OCI-M2 (cell line): ENCODE results near the gene NTNG2.

Experiments
- DNase-seq: peaks from one replicate; lab custom pipeline; 2025; ENCODE audit not compliant: unreplicated experiment; lab: John Stamatoyannopoulos, UW

Gene NTNG2

GRCh38 chr9:132146039-132146438 is 15.8 kb upstream of the NTNG2 start:
- no peak for DNase-seq

DNA sequence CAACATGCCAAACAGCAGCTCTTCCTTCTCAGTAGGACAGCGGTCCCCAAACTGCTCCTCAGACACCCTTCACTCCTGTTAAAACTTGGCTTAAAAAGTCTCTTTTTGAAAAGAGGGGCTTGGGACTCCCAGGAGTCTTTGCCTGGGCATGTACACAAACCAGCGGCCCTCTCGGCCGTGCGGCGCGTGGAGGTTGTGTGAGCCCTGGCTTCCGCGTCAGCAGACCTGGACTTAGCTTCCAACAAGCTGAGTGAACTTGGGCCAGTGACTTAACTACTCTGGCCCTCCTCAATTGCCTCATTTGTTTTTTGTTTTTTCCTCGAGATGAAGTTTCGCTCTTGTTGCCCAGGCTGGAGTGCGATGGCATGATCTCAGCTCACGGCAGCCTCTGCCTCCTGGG is 15.3 kb upstream of the NTNG2 start:
- no peak for DNase-seq

GRCh38 chr9:132147331-132147730 is 14.5 kb upstream of the NTNG2 start:
- DNase-seq: no peak

DNA sequence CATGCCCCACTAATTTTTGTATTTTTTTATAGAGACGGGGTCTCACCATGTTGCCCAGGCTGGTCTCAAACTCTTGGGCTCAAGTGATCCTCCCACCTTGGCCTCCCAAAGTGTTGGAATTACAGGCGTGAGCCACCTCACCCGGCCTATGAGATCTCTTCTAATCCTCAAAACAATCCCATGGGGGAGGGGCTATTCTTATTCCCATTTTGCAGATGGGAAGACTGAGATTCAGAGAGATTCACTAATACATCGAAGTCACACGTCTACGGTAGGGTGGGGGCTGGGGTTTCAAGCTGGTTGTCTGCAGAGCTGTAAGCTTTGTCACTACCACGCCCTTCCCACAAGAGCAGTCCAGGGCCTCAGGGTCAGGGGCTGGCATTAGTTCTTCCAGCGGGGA is 14.0 kb upstream of the NTNG2 start:
- no peak for DNase-seq

DNA sequence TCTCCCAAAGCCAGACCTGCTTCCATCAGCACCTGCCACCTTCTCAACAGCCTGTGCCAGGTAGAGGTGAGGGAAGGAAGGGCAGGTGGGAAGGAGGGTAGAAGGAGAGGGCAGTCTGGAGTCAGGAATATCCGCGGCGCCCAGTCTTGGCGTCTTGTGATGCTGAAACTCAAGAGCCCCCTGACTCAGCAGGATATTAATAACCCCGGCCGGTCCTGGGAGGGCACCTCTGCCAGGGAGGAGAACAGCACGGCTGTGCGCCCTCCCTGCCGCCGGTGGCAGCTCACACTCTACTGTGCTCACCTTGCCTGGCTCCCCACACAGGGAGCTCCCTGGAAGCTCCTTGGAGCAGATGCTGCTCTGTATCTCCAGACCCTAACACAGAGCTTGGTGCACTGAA is 11.6 kb upstream of the NTNG2 start:
- no peak for DNase-seq

GRCh38 chr9:132151118-132151517 is 10.7 kb upstream of the NTNG2 start:
- DNase-seq: no peak

- DNase-seq: no peak
Observed at GRCh38 chr9:132152231-132152630, 9.6 kb upstream of the NTNG2 start.

GRCh38 chr9:132154863-132155567 is 6.8 kb upstream of the NTNG2 start:
- no peak for DNase-seq

DNA sequence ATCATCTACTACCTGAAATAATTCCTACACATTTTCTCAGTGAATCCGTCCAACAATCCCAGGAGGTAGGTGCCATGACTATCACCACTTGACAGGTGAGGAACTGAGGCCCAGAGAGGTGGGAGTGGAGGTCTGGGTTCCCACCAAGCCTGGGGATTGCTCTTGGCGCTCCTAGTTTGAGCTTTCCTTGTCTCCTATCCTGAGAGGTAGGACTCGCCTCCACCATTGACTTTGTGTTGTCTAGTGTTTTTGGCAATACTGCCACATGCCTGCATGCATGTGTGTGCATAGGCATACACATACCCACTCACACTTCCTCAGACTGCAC is 6.3 kb upstream of the NTNG2 start:
- no peak for DNase-seq

DNA sequence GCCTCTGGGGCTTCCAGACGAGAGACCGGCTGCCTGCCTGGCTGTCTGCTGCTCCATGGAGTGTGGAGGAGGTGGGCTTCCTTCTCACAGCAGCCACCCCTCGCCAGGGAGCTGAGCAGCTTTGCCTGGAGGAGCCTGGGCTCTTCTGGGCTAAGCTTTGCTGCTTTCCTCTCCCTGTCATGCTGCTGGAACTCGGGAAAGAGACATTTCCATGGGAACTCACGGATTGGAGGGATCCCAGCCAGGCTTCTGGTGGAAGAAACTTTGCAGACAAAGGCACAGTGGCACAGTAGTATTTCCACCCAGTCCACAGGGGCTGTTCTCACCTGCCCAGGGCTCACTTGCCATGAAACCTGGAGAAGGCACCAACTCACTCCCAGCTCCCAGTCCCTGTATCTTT is 5.6 kb upstream of the NTNG2 start:
- DNase-seq: no peak

DNA sequence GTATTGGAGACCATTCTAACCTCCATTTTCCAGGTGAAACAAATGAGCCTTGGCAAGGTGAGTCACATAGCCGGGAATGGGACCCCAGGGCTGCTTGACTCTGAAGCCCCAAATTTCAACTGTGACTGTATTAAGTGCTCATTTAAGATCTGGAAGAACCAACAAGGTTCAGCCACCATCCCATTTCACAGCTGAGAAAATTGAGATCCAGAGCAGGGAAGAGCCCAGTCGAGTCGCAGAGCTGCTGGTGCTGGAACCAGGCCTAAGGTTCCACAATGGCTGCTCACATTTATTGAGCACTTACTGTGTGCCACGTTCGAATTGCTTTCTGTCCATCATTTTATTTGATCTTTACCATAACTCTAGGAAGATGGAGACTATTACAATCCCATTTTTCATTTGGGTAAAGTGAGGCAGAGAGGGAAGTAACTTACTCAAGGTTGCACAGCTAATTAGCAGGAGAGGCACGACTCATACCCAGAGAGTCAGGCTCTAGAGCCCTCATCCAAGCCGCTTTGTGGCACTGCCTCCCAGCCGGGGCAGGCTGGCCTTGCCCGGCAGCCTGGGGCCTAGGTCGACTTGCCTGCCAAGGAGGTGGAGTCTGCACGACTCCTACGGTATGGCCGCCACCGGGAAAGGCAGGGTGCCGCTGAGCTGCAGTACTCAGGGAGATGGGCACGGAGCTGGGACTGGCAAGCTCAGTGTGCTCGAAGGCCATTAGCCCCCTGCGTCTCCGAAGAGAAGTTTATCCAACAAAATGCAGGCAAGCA is 4.3 kb upstream of the NTNG2 start:
- no peak for DNase-seq

DNA sequence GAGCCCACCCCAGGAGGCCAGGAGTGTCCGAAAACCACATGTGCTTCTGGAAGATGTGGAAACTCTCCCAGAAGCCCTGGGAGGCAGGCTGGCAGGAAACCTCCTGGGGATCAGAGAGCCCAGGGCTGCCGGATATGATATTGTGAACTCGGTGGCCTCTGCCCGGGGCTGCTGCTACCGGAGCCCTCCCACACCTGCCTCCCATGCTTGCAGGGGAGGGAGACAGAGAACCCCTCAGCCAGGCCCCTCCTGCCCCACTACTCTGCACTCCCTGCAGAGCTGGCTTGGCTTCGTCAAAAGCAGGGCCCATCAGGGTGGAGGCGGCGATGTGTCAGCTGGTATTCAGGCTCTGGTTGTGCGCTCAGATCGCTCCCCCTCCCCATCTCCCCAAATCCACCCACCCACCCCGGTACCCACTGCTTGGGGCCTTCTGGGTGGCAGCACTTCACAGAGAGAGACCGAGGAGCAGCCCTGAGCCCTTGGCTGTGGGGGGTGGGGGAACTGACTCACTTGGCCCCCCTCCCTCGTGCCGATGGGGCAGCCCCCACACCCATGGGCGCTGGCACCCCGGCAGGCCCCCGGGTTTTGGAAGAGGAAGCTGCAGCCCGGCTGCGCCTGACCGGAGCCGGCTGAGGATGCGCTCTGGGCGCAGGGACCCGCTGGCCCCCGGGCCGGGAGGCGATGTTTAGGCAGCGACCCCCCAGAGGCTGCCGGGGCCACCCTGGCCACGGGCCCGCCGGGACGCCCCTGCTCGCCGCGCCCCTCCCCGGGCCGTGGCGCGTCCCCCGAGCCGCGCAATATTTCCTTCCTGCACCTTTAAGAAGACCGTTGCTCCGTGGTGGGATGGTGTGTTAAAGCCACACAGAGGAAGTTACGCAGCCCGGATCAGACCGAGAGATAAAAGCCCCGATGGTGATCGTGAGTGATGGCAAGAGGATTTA is 786 bp upstream of the NTNG2 start:
- no peak for DNase-seq

DNA sequence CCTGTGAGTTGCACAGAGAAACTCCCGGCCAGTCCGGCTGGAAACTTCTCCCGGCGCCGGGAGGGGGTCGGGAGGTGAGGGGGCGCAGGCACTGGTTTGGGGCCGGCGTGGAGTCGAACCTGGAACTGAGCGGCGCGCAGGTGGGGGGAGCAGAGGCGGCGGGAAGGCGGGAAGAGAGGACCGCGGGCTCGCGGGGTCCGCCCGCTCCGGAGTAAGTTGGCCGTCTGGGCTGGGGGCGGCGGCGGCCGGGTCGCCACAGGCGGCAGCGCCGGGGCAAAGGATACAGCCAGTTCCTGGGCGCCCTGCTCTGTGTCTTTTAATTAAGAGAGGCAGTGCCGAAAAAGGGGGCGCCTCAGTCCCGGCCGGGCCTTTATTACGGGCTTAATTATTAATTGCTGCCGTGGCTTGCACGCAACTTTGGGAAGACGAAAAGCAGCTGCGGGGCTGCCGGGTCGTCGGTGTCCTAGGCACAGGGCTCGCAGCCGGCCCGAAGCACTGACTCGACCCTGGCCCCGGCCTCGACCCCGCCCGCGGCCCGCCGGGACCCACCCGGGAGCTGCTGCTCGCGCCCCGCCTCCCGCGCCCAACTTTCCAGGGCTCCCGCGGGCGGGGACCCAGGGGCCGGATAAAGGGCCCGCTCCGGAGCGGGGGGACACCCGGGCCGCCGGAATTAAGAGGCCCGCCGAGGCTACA is 1.1 kb downstream of the NTNG2 start:
- no peak for DNase-seq

DNA sequence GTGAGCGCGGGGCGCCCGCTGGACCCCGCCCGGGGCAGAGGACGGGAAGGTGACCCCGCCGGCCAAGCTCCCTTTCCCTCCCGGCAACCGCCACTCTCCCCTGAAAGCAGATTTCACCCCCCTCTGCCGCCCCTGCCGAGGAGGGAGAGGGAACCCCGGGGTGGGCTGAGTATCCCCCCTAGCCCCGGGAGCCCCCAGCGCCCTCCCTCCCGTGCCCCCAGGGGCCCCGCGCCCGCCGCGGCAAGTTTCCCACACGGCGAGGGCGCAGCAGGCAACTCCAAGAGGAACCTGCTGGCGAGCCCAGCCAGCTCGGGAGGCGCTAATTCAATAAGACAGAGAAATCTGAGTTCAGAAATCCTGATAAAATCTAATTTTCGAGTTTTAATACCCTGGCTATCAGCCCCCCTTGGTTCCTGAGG is 1.6 kb downstream of the NTNG2 start:
- no peak for DNase-seq

DNA sequence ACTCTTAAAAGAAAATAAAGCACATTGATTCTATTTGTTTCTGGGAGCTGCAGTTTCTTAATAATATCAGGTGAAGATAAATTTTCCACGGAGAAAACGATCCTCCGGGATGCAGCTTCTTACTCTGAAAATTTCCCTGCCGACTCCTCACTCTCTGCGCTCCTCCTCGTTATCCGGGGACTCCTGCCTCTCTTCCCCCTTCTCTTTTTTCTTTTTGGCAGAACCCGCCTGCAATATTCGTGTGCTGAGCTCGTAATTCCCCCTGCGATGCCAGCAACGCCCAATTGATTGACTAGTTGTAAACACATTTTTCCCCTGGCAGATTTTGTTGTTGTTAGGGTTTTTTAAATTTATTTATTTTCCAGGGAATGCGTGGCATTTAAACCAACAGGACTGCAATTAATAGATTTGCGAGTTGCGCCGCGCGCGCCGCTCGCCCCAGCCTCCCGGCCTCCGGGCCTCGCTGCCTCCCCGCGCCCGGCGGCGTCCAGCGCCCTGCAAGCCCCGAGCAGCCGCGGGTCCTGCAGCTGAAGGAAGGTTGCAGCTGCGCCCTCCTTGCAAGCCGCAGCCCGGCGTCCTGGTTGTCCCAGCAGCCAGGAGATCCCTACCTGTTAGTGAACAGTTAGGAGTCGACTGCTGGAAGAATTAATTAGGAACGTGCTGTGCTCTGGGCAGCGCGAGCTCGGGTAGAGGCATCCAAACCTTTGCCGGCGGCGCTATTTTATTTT is 2.2 kb downstream of the NTNG2 start:
- no peak for DNase-seq

DNA sequence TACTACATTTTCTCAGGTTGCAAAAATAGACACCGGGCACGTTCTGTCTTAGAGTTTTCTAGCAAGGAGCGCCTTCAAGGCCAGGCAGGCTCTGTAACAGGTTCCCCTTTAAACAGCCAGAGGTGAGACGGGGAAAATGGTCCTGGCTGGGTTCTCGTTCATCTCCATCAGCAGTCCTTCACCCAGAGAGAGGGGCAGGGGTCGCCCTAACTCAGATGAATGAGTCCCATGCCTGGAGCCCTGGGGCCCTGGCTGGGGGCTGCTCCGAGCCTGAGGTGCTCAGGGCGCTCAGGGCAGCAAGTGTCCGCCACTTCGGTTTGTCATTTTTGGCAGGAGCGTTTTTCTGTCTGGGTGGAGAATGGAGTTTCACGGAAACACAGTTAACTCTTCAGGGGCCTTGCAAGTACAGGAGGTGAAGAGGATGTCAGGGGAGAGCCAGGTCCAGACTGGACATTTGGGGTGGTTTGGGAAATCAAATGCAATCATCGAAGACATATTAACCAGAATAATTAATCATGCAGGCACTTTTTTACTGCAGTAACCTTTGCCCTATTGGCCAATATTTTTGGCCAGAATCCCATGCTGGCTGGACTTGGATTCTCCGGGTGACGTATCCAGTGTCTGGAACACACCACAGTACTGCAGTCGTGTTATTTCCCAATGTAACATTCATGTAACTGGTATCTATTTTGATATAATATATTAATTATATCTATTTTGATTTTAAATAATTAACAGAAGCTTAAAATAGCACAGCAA is 2.9 kb downstream of the NTNG2 start:
- no peak for DNase-seq

DNA sequence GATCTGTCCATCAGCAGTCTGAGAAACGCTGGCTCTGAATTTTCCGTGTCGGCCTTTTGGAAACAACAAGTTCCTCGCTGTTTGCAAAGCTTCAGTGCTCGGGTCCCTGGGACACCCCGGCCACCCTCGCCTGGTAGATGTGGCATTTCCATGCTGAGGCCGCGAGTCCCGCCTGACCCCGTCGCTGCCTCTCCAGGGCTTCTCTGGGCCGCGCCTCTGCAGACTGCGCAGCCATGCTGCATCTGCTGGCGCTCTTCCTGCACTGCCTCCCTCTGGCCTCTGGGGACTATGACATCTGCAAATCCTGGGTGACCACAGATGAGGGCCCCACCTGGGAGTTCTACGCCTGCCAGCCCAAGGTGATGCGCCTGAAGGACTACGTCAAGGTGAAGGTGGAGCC is 4.7 kb downstream of the NTNG2 start:
- DNase-seq: no peak

DNA sequence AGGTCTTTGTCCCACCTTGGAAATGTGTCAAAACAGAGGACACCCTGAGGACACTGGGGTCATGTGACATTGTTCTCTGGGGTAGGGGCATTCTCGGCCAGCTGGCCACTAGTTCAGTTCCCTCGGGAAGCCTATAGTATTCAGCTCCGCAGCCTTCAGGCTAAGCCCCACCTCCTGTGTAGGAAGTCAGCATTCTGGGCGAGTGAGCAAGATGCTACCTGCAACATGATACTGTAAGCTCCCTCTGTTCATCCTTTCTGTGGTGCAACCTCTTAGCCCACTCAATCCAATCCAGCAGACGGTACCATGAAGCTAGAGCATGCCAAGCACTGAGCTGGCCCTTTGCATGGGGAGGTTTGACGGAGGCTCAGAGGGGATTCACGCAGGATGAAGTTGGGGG is 5.3 kb downstream of the NTNG2 start:
- no peak for DNase-seq

GRCh38 chr9:132168347-132168746 is 6.5 kb downstream of the NTNG2 start:
- no peak for DNase-seq

GRCh38 chr9:132168851-132169250 is 7.0 kb downstream of the NTNG2 start:
- no peak for DNase-seq
